ENCODE results near the gene RUNDC1.

Gene RUNDC1

DNA sequence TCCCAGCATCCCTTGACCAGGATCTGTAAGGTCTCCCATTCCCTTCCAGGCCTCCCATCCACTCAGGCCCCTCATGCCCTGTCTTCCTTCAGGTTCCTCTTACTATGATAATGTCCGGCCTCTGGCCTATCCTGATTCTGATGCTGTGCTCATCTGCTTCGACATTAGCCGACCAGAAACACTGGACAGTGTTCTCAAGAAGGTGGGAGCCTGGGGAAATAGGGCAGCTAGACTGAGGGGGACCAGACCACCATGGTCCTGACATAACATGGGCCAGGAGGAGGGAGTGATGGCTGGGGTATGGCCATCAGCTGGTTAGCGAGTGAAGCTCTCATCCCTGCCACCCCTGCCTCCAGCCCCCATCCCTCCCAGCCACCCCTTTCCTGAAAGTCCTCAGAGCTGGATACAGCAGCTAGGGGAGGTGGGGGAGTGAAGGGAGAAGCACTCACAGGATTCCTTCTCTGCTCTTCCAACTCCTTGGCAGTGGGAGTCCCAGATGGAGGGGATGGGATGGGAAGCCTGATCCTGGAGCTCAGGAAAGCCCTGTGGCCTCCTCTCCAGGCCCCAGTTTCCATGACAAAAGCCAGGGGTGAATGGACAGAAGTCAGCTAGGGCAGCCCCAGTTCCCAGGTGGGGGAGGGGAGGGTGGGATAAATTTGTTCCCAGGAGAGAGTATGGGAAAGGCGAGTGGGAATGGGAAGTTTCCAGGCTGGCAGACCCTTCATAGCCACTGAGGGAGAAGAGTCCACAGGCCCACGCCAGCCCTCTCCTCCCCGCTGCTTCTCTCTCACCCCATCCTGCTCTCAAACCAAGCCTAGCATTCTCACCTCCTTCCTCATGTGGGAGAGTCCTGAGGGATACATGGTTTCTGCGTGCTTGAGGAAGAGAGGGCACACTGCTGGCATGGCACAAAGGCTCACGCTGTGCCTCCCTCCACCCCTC, 47.0 kb downstream of the RUNDC1 start:
- Histone ChIP-seq H3K9me3 (ENCODE audit: insufficient read depth, low read length) (no peaks in the 10 kb centered on the region), H3K4me3 (ENCODE audit: low read length) (no peak overlapping the region), H3K36me3 (replicated peaks; ENCODE audit: low read depth, low read length) (no peaks in the 10 kb centered on the region), H4K20me1 (ENCODE audit: insufficient read depth, low read length) (no peaks in the 10 kb centered on the region), H2AFZ (ENCODE audit: low read depth, low read length) (no peak overlapping the region), H3K27me3 (ENCODE audit: low read depth, low read length) (no peaks in the 10 kb centered on the region), H3K27ac (ENCODE audit: low read length) (no peak overlapping the region), H3K9ac (ENCODE audit: low read length) (no peak overlapping the region), H3K79me2 (ENCODE audit: low read length) (no peaks in the 10 kb centered on the region), H3K4me1 (ENCODE audit: low read length) (no peaks in the 10 kb centered on the region), H3K4me2 (ENCODE audit: low read length) (no peak overlapping the region)
- TF ChIP-seq CTCF (IDR thresholded peaks at IDR 0.05; ENCODE audit: low read depth, low read length) (no peak), EZH2phosphoT487 (IDR thresholded peaks at IDR 0.05; ENCODE audit: low read depth) (no peak)

DNA sequence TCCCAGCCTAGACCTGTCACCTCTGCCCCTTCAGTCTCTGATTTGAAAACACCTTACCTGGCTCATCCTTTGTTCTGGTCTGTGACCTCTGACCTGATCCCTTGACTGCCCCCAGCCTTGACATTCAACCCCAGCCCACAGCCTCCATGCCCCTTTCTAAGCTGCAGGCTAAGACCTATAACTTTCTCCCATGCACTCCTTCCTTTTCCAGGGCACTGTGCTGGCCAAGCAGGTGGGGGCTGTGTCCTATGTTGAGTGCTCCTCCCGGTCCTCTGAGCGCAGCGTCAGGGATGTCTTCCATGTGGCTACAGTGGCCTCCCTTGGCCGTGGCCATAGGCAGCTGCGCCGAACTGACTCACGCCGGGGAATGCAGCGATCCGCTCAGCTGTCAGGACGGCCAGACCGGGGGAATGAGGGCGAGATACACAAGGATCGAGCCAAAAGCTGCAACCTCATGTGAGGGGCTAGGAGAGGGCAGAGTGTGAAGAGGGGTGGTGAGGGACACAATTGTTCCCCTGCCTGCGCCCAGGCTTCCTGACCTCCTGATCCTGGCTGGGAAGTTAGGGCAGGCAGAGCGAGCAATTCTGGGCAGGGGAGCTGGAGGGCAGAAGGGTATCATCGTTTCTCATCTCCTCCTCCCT, 48.0 kb downstream of the RUNDC1 start:
- H3K4me1 ChIP-seq (ENCODE audit: low read length), result no peaks in the 10 kb centered on the region
- H3K4me3 ChIP-seq (ENCODE audit: low read length), result no peak overlapping the region

DNA sequence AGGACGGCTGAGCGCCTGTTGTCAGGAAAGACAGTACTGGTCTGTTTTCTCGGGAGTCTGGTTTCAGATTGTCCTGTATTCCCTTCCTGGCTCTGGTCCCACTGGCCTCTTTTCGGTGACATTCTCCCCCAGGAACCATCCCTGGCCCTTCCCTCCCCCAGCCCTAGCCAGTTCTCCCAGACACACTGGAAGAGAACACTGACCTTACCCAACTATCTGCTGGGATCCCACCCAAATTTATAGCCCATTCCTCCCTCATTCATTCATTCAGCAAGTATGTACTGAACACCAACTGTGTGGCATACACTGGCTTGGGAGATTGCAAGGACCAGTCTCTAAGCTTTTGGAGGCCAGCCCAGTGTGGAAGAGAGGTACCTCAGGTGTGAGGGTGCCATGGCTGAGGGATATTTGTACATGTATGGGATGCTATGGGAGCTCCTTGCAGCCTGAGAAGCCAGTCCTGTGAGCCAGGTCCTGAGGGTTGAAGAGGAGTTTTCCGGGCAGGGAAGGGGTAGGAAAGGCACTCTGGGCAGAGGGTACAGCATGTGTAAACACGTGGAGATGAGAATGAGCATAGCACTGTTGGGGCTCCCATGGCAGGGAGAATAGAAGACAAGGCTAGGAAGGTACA, 49.9 kb downstream of the RUNDC1 start:
- no peak overlapping the region for H3K27ac ChIP-seq (ENCODE audit: low read length)
- H3K4me3 ChIP-seq (ENCODE audit: low read length), result no peak overlapping the region
- no peak overlapping the region for H3K4me2 ChIP-seq (ENCODE audit: low read length)
- no peaks in the 10 kb centered on the region for H3K9me3 ChIP-seq (ENCODE audit: insufficient read depth, low read length)
- no peak overlapping the region for H2AFZ ChIP-seq (ENCODE audit: low read depth, low read length)
- no peaks in the 10 kb centered on the region for H3K36me3 ChIP-seq (replicated peaks; ENCODE audit: low read depth, low read length)
- H4K20me1 ChIP-seq (ENCODE audit: insufficient read depth, low read length), result no peaks in the 10 kb centered on the region
- no peak overlapping the region for H3K9ac ChIP-seq (ENCODE audit: low read length)
- H3K27me3 ChIP-seq (ENCODE audit: low read depth, low read length), result no peaks in the 10 kb centered on the region
- no peaks in the 10 kb centered on the region for H3K4me1 ChIP-seq (ENCODE audit: low read length)
- no peak for TF ChIP-seq EZH2phosphoT487 (IDR thresholded peaks at IDR 0.05; ENCODE audit: low read depth)
- no peak for TF ChIP-seq CTCF (IDR thresholded peaks at IDR 0.05; ENCODE audit: low read depth, low read length)
- no peaks in the 10 kb centered on the region for H3K79me2 ChIP-seq (ENCODE audit: low read length)

More for the DNA sequence above, 48.0 kb downstream of the RUNDC1 start:
- TF ChIP-seq EZH2phosphoT487 (IDR thresholded peaks at IDR 0.05; ENCODE audit: low read depth) (no peak), CTCF (IDR thresholded peaks at IDR 0.05; ENCODE audit: low read depth, low read length) (no peak)
- H3K27ac ChIP-seq (ENCODE audit: low read length), result no peak overlapping the region
- no peaks in the 10 kb centered on the region for H3K27me3 ChIP-seq (ENCODE audit: low read depth, low read length)
- no peaks in the 10 kb centered on the region for H3K9me3 ChIP-seq (ENCODE audit: insufficient read depth, low read length)
- no peaks in the 10 kb centered on the region for H4K20me1 ChIP-seq (ENCODE audit: insufficient read depth, low read length)
- no peaks in the 10 kb centered on the region for H3K36me3 ChIP-seq (replicated peaks; ENCODE audit: low read depth, low read length)
- no peak overlapping the region for H3K4me2 ChIP-seq (ENCODE audit: low read length)
- H3K9ac ChIP-seq (ENCODE audit: low read length), result no peak overlapping the region
- no peak overlapping the region for H2AFZ ChIP-seq (ENCODE audit: low read depth, low read length)
- no peaks in the 10 kb centered on the region for H3K79me2 ChIP-seq (ENCODE audit: low read length)

- Histone ChIP-seq H3K4me2 (ENCODE audit: low read length) (no peak overlapping the region), H3K9me3 (ENCODE audit: insufficient read depth, low read length) (no peaks in the 10 kb centered on the region), H3K27ac (ENCODE audit: low read length) (no peak overlapping the region), H4K20me1 (ENCODE audit: insufficient read depth, low read length) (no peaks in the 10 kb centered on the region), H2AFZ (ENCODE audit: low read depth, low read length) (no peak overlapping the region), H3K4me3 (ENCODE audit: low read length) (no peak overlapping the region), H3K4me1 (ENCODE audit: low read length) (no peaks in the 10 kb centered on the region), H3K9ac (ENCODE audit: low read length) (no peak overlapping the region), H3K27me3 (ENCODE audit: low read depth, low read length) (no peaks in the 10 kb centered on the region), H3K36me3 (replicated peaks; ENCODE audit: low read depth, low read length) (no peaks in the 10 kb centered on the region), H3K79me2 (ENCODE audit: low read length) (no peaks in the 10 kb centered on the region)
- TF ChIP-seq CTCF (IDR thresholded peaks at IDR 0.05; ENCODE audit: low read depth, low read length) (no peak), EZH2phosphoT487 (IDR thresholded peaks at IDR 0.05; ENCODE audit: low read depth) (no peak)
These were observed 51.3 kb downstream of the RUNDC1 start for GRCh38 chr17:43031666-43032065.

Measured in OCI-LY3 (cell line).